Astrocyte (in vitro differentiated cells and primary cell): Measurements from ENCODE around the gene FAM13A. TPM values are rescaled to one million over a fixed set of nuclear protein-coding genes. Genes with fewer than 3 reads are reported as not detected.

ENCODE experiments used
- DNase-seq: peaks from one replicate; pipeline ENCODE4 v3.0.0-alpha.2; 2010; ENCODE audit warnings: low read depth
- FAIRE-seq: peaks from 2 replicates; lab custom pipeline; 2011; peaks lifted over from hg19 to GRCh38; lab: Jason Lieb, UNC
- H2AFZ ChIP-seq: 2 replicates; pipeline ENCODE4 v1.6.0; 2012; ENCODE audit warnings: low read depth, low read length, inconsistent platforms
- H3K27ac ChIP-seq: 2 replicates; pipeline ENCODE4 v1.5.1; 2011; ENCODE audit warnings: low read depth, low read length, inconsistent platforms
- H3K27me3 ChIP-seq: 2 replicates; pipeline ENCODE4 v1.6.0; 2011; ENCODE audit warnings: low read length, inconsistent platforms; ENCODE audit not compliant: insufficient read depth
- H3K36me3 ChIP-seq: 2 replicates; pipeline ENCODE4 v1.5.1; 2011; ENCODE audit warnings: low read length, inconsistent platforms; ENCODE audit not compliant: insufficient read depth
- H3K4me1 ChIP-seq: 2 replicates; pipeline ENCODE4 v1.5.1; 2011; ENCODE audit warnings: low read length, inconsistent platforms; ENCODE audit not compliant: insufficient read depth
- H3K4me2 ChIP-seq: 2 replicates; pipeline ENCODE4 v1.6.0; 2012; ENCODE audit warnings: low read length, inconsistent platforms
- H3K4me3 ChIP-seq: 2 replicates; pipeline ENCODE4 v1.5.1; 2011; ENCODE audit warnings: low read depth, mild to moderate bottlenecking, low read length, inconsistent platforms; ENCODE audit not compliant: insufficient read depth
- H3K79me2 ChIP-seq: 2 replicates; pipeline ENCODE4 v1.6.0; 2012; ENCODE audit warnings: mild to moderate bottlenecking, low read length, inconsistent platforms; ENCODE audit not compliant: insufficient read depth
- H3K9ac ChIP-seq: 2 replicates; pipeline ENCODE4 v1.6.0; 2012; ENCODE audit warnings: mild to moderate bottlenecking, low read length, inconsistent platforms
- H3K9me3 ChIP-seq: 2 replicates; pipeline ENCODE4 v1.5.1; 2012; ENCODE audit warnings: low read depth, mild to moderate bottlenecking, low read length, inconsistent platforms; ENCODE audit not compliant: insufficient read depth
- H4K20me1 ChIP-seq: 2 replicates; pipeline ENCODE4 v1.6.0; 2012; ENCODE audit warnings: low read length, inconsistent platforms; ENCODE audit not compliant: insufficient read depth
- H3K27ac Mint-ChIP-seq: one replicate; pipeline ENCODE4 v1.8.0; 2021; ENCODE audit warnings: mild to moderate bottlenecking, mixed read lengths; ENCODE audit not compliant: unreplicated experiment
- H3K27me3 Mint-ChIP-seq: one replicate; pipeline ENCODE4 v1.8.0; 2021; ENCODE audit warnings: low read depth, mixed read lengths; ENCODE audit not compliant: unreplicated experiment
- H3K36me3 Mint-ChIP-seq: one replicate; pipeline ENCODE4 v1.8.0; 2021; ENCODE audit warnings: low read depth, mixed read lengths; ENCODE audit not compliant: unreplicated experiment
- H3K4me1 Mint-ChIP-seq: one replicate; pipeline ENCODE4 v1.8.0; 2021; ENCODE audit warnings: low read depth, mixed read lengths; ENCODE audit not compliant: unreplicated experiment
- H3K4me3 Mint-ChIP-seq: one replicate; pipeline ENCODE4 v1.8.0; 2021; ENCODE audit warnings: mild to moderate bottlenecking, moderate library complexity, mixed read lengths; ENCODE audit not compliant: unreplicated experiment
- H3K9me3 Mint-ChIP-seq: one replicate; pipeline ENCODE4 v1.8.0; 2021; ENCODE audit warnings: mild to moderate bottlenecking, mixed read lengths; ENCODE audit not compliant: unreplicated experiment
- CTCF ChIP-seq: IDR thresholded peaks from 2 replicates; pipeline ENCODE4 v1.5.1; 2011; ENCODE audit warnings: low read depth, mild to moderate bottlenecking, inconsistent platforms, low read length, moderate library complexity; ENCODE audit not compliant: insufficient read depth
- EZH2 ChIP-seq: IDR thresholded peaks from 2 replicates; pipeline ENCODE4 v1.6.1; 2012; ENCODE audit warnings: mild to moderate bottlenecking, low read length, inconsistent platforms; ENCODE audit not compliant: insufficient read depth
- total RNA-seq: library from RNA; stranded (reverse); gene quantifications from 2 replicates; pipeline ENCODE4 v1.2.1, GENCODE V29; 2021

Gene FAM13A
- total RNA-seq, 1 donor from 2014 or later: 12.0 TPM

DNA sequence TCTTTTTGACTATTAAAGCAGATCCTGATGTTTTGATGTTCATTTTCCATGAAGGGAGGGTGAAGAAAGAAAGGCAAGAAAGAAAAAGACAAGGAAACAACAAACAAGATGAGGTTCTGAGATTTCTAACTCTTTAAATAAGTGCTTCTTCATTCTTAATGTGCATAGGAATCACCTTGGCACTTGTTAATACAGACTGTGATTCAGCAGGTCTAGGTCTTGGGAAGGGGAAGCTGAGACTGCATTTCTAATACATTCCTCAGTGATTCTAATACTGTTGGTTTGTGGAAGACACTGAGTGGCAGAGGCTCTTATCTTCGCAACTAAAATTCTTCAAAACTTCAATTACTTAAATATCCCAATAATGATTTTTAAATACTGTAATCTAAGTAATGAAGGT is 264.2 kb downstream of the FAM13A start:
- H4K20me1 ChIP-seq: no peaks in the 10 kb centered on the region
- H3K4me2 ChIP-seq: peak overlapping the region; percentile 51
- H3K4me1 ChIP-seq: peaks cover 15% of the 10 kb centered on the region
- H2AFZ ChIP-seq: no peak overlapping the region
- H3K9ac ChIP-seq: peak overlapping the region; percentile 49
- peak overlapping the region; percentile 99 for H3K27ac Mint-ChIP-seq
- H3K4me3 Mint-ChIP-seq: peak overlapping the region; percentile 37
- H3K27me3 Mint-ChIP-seq: no peaks in the 10 kb centered on the region
- no peaks in the 10 kb centered on the region for H3K9me3 Mint-ChIP-seq
- DNase-seq: peak; percentile 74
- no peaks in the 10 kb centered on the region for H3K36me3 ChIP-seq
- TF ChIP-seq EZH2 (no peak), CTCF (no peak)
- no peaks in the 10 kb centered on the region for H3K9me3 ChIP-seq
- peak overlapping the region; percentile 79 for H3K27ac ChIP-seq
- no peak overlapping the region for H3K4me3 ChIP-seq
- H3K27me3 ChIP-seq: no peaks in the 10 kb centered on the region
- H3K4me1 Mint-ChIP-seq: peaks cover 30% of the 10 kb centered on the region
- H3K79me2 ChIP-seq: no peaks in the 10 kb centered on the region
- FAIRE-seq: no peak
- H3K36me3 Mint-ChIP-seq: peaks cover 4% of the 10 kb centered on the region

- peak overlapping the region; percentile 79 for H3K27ac ChIP-seq
- H2AFZ ChIP-seq: no peak overlapping the region
- TF ChIP-seq CTCF: no peak
- no peak for TF ChIP-seq EZH2
- Mint-ChIP-seq H3K27me3 (no peaks in the 10 kb centered on the region), H3K36me3 (peaks cover under 1% of the 10 kb centered on the region), H3K27ac (peak overlapping the region; percentile 99), H3K4me1 (peaks cover 30% of the 10 kb centered on the region), H3K9me3 (no peaks in the 10 kb centered on the region), H3K4me3 (peak overlapping the region; percentile 37)
- no peak overlapping the region for H3K4me3 ChIP-seq
- peak; percentile 83 for DNase-seq
- peak; percentile 85 for FAIRE-seq
- H3K27me3 ChIP-seq: no peaks in the 10 kb centered on the region
- peak overlapping the region; percentile 51 for H3K4me2 ChIP-seq
- no peaks in the 10 kb centered on the region for H4K20me1 ChIP-seq
- H3K4me1 ChIP-seq: peaks cover 15% of the 10 kb centered on the region
- no peaks in the 10 kb centered on the region for H3K79me2 ChIP-seq
- no peaks in the 10 kb centered on the region for H3K9me3 ChIP-seq
- no peaks in the 10 kb centered on the region for H3K36me3 ChIP-seq
- peak overlapping the region; percentile 49 for H3K9ac ChIP-seq
Observed at GRCh38 chr4:88792268-88792781, 264.7 kb downstream of the FAM13A start.

DNA sequence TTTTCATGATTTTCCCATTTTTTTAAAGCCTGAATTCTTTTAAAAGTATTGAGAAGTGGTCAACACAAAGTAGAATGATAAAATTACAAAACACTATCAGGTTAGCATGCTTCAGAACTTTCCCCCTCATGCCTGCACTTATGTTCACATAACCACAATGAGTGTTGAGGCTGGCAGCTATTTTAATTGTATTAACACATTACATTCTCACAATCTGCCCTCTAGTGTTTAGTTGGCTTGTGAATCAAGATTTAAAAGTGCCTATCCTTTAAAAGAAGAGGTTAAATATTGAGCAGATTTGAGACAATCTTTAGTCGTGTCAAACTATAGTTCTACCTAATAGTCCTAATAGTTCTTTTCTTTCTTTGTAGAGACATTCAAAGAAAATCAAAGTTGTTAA is 265.7 kb downstream of the FAM13A start:
- H2AFZ ChIP-seq: no peak overlapping the region
- H3K4me2 ChIP-seq: no peak overlapping the region
- no peaks in the 10 kb centered on the region for H3K27me3 Mint-ChIP-seq
- no peaks in the 10 kb centered on the region for H3K9me3 ChIP-seq
- H3K27ac Mint-ChIP-seq: peak overlapping the region; percentile 99
- FAIRE-seq (peak; percentile 60), DNase-seq (peak; percentile 59)
- H3K9ac ChIP-seq: no peak overlapping the region
- no peak overlapping the region for H3K4me3 ChIP-seq
- H3K36me3 Mint-ChIP-seq: no peaks in the 10 kb centered on the region
- H3K4me3 Mint-ChIP-seq: no peak overlapping the region
- H3K4me1 Mint-ChIP-seq: peaks cover 30% of the 10 kb centered on the region
- no peaks in the 10 kb centered on the region for H4K20me1 ChIP-seq
- H3K27ac ChIP-seq: no peak overlapping the region
- no peaks in the 10 kb centered on the region for H3K36me3 ChIP-seq
- no peaks in the 10 kb centered on the region for H3K9me3 Mint-ChIP-seq
- TF ChIP-seq CTCF: peak; percentile 22
- no peak for TF ChIP-seq EZH2
- H3K79me2 ChIP-seq: no peaks in the 10 kb centered on the region
- peaks cover 15% of the 10 kb centered on the region for H3K4me1 ChIP-seq
- no peaks in the 10 kb centered on the region for H3K27me3 ChIP-seq
